GM19238 (cell line): Measurements from ENCODE around the gene SERINC1.
"Not testable (repeated sequence)": the region's sequence is repeated elsewhere in the genome, so short reads cannot be mapped to it uniquely, and the experiment has no call there.

Source experiments
- DNase-seq: peaks from one replicate; pipeline ENCODE4 v3.0.0; 2011; ENCODE audit warnings: low spot score; ENCODE audit not compliant: insufficient read length

SERINC1 gene

DNA sequence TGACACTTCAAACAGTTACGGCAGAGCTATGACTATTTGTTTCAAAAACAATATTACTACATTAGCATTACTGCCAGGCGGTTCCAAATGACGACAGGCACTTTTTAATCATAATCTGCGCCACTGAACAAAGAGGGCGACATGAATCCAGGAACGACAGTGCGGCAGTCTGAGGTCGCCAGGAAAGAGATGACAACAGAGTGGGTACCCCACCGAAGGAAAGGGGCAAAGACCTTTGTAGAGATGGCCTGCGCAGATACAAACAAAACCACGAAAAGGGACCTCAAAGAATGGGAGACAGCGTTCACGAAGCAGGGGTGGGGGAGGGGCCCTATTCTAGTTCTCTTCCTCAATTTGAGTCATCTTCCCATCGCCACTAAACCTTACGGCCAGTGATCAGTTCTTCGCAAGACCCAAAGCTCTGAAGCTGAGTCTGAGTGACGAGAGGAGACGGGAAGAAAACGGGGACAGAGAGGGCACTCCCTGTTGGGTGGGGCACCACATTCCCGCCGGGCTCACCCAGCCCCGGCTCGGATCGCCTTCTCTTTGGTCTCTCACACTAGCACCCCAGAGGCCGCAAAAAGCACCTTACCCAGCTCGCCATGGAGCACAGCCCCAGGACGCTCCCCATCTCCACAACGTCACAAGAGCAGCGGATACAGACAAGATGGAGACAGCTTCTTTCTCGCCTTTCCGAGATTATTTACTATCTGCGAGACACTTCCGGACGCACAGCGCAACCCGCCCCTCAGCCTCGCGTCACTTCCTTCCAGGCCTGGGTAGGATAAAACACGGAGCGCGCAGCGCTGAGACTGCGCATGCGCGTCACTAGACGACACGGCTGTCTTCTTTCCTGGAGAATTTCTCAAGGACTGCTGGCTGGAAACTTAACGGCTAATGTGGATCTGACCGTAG lies at the start of gene SERINC1:
Gene SERINC1 (minus strand): TSS at position 701 of the 915 bp plus-strand sequence. CDS start 70 bp downstream, at position 631.
- peak; percentile 60 for DNase-seq

DNA sequence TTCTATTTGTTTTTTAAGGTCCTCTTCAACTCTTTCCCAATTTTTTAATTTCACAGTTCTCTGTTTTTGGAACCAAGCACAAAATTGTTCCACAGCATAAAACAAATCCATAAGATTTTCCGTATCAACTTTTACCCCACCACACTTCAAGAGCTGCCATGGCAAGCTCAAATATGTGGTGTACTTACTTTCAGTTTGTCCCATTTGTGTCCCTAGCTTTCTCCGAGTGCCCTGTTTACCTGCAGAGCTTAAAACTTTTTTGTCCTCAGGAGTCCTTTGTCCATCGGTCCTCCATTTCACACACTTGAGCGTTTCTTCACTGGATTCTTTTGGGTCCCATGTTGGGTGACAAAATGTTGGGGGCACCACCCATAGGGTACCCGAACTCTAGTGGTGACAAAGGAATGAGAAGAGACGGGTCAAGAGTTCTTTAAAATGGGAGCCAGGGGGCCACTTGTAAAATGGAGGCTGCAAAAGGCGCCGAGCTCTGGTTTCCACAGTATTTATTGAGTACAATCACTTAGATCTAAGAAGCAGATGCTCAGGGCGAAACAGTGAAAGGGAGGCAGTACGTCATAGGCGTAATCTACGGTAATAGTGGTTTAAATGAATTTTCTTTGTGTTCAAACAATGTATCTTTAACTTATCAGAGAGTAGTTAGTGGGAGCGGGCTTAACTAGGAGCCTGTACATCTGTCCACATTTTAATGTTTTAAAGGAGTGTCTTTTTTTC lies 39.8 kb upstream of the SERINC1 start:
- DNase-seq: no peak

DNA sequence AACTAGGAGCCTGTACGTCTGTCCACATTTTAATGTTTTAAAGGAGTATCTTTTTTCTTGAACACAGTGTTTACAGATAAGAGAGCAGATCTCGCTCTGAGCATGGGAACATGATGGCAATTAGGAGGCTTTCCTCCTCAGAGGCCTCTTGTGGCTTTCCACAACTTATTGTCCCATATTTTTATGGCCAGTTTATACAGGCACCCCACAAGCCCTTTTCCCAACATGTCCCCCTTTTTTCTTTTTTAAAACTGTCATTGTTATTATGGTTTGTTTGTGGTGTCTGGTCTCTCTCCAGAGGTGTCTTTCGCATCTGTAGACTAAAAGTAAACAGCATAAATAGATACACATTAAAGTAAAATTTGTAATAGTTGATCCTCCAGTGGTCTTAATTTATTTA lies 33.6 kb upstream of the SERINC1 start:
- not testable (repeated sequence) for DNase-seq

DNA sequence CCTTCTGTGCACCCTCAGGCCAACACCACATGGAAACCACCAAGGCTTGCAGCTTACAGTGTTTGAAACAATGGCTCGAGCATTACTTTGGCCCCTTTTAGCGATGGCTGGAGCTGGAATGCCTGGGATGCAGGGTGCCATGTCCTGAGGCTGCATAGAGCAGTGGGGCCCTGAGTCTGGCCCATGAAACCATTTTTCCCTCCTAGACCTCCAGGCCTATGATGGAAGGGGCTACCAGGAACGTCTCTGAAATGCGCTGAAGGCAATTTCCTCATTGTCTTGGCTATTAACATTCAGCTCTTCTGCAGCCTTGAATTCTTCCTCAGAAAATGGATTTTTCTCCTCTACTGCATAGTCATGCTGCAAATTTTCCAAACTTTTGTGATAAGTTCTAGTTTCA lies 29.9 kb upstream of the SERINC1 start:
- DNase-seq: no peak

DNA sequence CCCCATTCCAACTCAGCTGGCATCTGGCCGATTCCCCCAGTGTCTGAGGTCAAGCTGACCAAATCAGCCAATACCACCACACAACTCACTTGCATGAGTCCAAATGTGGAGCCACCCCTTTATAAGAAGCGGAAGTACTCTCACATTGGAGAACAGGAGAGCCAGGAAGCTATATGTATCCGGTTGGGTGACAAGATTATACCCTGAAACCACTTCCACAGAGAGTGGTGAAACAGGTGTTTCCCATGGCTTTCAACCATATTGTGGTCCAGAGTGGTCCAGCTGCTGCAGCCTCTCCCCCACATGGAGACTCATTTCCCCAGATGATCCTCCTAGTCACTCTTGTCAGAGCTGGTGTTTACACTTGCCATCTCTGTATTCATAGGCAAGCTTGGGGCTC lies 24.0 kb upstream of the SERINC1 start:
- DNase-seq: no peak

DNA sequence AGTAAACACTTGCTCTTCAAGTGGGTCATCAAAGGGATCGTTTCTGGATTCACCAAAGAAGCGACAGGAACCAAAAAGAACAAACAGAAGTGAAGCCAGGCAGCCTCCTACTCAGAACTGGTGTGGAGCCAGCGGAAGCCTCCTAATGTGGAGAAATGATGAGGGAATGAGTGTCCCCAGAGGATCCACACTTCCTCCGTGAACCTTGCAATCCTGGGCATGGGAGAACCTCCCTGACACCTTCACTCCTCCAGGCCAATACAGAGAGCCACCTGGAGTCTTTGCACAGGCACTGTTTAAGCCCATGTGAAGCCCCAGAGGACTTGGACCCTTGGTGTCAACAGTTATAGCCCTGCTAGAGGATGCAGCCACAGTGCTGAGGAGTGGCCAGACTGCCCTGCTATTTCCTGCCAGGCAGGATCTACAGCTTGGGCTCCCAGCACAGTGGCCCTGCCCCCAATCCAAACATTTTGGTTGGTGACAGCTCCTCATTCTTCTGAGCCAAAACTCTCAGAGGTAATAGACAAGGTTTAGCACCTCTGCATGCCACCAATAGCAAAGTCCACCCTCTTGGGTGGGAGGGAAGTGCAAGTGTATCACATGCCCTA lies 23.2 kb upstream of the SERINC1 start:
- no peak for DNase-seq

DNA sequence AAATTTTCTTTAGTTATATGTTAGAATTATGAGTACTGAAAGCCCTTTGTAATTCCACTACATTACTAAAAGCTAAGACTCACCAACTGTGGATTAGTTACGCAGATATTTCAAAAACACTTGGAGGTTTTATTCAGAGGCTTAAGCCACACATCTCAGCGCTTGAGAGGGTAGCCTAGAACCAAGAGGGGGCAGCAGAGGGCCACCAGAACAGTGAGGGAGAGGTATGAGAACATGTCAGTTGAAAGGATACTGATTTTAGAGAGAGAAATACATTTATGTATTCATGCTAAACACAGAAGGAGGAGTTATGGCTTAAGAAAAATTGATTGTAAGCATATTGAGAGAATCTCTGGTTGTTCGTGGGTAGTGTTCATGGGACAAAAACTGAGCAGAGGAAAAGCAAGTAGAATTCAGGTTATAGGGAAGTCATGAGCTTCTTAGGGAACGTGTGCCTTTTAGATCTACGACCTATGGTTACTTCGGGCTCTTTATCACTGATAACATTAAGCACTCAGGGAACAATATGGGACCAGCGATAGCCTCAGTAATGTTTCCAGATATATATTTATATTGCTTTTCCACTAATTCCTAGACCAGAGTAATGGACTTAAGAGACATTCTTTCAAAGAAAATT lies 20.4 kb upstream of the SERINC1 start:
- DNase-seq: peak; percentile 20

DNA sequence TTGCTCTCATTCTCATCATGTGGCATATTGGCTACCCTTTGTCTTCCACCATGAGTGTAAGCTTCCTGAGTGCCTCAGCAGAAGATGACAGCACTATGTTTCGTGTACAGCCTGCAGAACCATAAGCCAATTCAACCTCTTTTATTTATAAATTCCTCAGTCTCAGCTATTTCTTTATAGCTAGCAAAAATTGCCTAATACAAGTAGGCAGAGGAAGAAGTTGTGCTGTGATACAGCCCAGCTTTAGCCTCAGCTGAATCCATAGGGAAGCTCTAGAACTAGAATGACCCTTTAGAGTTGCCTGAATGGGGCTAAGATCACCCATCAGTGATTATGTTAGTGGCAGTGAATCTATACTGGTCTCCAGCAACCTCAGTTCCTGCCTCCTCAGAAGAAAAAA lies 19.0 kb upstream of the SERINC1 start:
- DNase-seq: no peak

DNA sequence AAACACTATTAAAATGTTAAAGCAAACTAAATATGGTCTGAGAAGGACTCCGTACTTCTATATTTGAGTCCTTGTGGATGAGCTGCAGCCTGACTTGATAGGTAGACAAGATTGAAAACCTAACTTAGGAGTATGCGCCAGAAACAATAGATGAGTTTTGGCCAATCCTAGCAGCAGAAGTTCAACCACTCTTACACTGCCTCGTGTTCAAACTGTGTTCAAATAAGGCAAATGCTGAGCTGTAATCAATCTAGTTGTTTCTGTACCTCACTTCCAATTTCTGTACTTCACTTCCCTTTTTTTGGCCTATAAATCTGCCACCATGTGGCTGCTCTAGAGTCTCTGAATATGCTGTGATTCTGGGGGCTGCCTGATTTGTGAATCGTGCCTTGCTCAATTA lies 13.2 kb upstream of the SERINC1 start:
- no peak for DNase-seq

DNA sequence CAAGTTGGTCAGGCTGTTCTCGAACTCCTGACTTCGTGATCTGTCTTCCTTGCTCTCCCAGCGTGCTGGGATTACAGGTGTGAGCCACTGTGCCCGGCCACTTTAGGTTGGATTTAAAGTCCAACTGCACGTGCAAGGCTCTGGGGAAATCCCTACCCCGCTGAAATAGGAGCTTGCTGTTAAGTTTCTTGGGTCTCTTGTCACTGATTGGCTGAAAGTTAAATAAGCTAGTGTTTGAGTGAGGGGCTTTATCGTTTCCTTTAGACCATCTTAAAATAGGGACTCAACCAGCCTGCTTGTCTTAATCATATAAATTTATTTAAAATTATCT lies 11.1 kb upstream of the SERINC1 start:
- DNase-seq: no peak

DNA sequence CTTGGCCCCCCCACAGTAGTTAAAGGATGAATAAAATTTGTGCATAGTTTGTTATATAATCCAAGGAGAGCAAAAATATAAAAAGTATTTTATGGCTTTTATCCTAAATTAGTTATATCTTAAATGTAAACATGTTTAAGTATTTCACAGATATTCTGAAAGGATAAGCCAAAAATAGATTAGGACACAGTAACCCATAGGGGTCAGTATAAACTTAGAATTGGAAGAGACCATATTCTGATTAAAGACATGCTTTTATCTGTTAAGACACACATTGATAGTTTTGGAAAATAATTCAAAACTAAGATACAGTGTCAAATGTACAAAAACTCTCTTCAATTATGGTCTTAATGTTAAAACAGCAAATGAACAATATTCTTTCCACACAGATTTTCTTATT lies 4.5 kb upstream of the SERINC1 start:
- no peak for DNase-seq

DNA sequence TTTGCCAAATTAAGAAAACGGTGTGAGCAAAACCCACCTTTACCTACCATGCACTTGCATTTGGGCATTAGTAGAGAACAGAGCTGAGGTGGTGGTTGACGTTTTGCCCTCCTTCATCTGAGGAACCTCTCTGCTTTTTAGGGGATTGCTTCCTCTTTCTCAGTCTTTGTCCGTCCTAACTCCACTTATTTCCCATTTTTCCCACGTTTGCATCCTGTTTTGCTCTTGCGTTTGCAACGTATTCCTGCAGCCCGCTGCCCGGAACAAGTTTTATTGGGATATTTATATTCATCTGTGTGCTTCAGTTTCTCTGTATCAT lies 374 bp upstream of the SERINC1 start:
- DNase-seq: no peak

DNA sequence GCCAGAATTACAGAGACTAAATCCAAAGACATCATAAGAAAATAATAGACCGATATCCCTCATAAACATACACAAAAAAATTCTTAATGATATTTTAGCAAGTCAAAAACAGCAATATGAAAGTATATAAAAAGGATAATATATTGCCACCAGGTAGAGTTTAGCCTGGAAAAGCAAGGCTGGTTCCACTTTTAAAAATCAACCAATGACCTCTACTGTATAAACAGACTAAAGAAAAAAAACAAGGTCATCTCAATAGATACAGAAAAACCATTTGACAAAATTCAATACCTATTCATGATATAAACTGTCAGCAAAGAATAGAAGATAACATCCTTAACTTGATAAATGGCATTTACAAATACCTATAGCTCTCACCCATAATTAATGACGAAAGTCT lies 9.7 kb downstream of the SERINC1 start:
- DNase-seq: no peak

DNA sequence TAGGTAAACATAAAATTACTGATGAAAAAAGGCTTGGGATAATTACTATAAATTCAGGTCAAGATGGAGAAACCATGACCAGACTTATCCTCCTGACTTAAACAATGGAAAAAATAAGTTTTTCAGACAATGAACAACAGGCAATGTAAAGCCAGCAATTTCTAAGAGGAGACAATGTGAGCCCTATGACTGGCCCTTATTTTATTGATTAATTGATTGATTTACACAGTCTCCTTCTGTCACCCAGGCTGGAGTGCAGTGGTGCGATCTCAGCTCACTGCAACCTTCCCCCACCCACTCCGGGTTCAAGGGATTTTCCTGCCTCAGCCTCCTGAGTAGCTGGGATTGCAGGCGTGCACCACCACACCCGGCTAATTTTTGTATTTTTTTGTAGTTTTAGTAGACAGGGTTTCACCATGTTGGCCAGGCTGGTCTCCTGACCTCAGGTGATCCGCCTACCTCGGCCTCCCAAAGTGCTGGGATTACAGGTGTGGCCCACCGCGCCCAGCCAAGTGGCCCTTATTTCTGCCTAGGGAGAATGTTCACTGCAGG lies 11.7 kb downstream of the SERINC1 start:
- not testable (repeated sequence) for DNase-seq

DNA sequence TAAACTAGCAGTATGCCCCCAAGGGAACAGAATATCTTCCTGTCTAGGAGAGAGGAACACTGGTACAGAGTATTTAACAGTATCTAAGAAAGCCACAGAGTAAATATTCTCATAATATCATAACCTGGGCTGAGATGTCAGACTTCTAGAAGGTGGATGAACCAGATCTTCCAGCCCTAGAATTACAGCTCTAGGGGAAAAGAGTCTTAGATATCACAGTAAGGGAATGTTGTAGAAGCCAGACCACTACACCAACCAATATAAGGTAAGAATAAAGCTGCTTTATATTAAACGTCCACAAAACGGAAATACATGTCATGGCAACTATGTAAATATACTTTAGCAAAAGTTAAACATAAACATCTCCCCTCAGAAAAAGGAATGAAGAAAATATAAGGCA lies 12.4 kb downstream of the SERINC1 start:
- no peak for DNase-seq

DNA sequence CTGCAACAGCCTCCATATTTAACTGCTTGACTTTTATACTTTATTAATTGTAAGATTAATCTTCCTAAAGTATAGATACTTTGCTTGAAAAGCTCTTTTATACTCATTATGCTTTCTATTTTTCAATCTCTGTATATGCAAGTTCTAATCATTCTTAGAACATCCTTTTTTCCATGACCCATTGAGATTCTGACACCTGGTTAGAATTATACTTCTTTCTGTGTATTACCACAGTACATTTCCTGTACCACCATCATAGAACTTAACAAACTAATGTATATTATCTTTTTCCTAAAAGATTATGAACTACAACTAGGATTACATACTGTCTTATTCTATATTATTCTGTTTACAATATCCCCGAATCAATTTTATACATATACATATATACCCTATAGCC lies 13.5 kb downstream of the SERINC1 start:
- DNase-seq: no peak

DNA sequence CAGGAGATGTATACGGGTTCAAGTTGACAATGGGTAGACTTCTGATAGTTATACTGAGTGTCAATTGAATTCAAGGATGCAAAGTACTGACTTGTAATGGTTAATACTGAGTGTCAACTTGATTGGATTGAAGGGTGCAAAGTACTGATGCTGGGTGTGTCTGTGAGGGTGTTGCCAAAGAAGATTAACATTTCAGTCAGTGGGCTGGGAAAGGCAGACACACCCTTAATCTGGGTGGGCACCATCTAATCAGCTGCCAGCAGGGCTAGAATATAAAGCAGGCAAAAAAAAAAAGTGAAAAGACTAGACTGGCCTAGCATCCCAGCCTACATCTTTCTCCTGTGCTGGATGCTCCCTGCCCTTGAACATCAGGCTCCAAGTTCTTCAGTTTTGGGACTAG lies 16.5 kb downstream of the SERINC1 start:
- not testable (repeated sequence) for DNase-seq

DNA sequence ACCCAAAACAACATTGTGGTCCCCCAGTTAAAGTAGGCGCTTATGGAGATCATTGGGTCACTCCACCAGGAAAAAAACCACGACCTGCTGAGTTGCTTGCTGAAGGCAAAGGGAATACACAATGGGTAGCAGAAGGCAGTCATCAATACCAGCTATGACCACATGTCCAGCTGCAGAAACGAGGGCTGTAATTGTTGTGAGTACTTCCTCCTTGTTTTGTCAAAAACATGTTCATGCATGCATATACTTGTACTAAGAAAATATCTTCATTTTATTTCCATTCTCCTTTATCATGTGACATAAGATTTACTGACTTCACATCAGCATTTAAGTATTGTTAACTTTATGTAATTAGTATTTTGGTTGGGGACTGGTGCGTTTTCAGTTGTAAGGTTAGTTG lies 16.9 kb downstream of the SERINC1 start:
- no peak for DNase-seq

DNA sequence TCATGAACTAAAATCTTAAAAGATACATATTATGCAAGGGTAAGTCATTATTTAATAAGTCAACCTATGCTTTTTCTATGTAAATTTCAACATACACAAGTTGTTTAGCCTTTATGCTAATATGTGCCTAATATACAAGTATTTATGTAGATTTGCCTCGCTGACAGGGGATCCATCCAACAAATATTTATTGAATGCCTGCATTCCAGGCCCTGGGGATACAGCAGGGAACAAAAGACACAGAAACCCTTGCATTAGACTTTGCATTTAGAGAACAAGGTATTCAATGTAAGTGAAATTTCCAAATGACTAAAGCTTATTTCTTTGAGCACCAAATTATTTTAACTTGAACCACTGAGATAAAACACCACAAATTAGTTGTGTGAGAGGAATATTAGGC lies 19.1 kb downstream of the SERINC1 start:
- no peak for DNase-seq

DNA sequence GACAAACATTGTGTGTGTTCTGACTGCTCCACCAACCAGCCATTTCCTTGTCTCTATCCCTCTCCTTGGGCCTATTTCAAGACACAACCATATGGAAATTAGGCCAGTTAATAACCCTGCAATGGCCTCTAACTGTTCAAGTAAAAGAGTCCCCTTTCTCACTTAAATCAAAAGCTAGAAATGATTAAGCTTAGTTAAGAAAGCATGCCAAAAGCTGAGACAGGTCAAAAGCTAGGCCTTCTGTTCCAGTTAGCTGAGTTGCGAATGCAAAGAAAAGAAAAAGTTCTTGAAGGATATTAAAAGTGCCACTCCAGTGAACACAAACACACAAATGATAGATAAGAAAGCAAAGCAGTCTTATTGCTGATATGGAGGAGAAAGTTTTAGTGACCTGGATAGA lies 22.5 kb downstream of the SERINC1 start:
- no peak for DNase-seq

DNA sequence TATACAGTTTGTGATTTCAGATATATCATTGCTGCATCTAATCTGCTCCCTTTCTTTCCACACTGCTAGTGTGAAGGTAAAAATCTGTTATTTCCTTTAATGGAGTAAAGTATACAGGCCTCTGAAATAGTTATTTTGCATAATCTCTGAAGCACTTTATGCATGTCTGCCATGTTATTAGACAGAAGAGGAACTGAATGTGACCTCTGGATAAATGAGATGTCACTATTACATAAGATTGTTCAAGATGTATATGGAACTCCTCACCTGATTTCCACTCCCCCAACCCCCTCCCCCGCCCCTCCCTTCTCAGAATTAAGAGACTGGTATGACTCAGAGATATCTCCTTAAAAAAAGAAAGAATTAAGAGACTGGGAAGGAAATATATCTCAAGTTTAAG lies 26.3 kb downstream of the SERINC1 start:
- DNase-seq: no peak

DNA sequence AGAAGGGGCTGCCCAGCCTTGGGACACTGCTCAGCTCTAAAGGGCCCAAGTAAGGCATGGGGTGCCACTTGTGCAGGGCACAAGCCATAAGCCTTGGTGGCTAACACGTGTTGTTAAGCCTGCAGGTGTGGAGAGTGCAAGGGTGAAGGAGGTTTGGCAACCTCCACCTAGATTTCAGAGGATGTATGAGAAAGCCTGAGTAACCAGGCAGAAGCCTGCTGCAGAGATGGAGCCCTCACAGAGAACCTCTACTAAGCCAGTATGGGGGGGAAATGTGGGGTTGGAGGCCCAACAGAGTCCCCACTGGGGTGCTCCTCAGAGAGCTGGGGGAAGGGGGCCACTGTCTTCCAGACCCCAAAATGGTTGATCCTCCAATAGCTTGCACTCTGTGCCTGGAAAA lies 32.6 kb downstream of the SERINC1 start:
- no peak for DNase-seq
